ENCODE measurements around the gene FAM117A. TPM values are rescaled to one million over a fixed set of nuclear protein-coding genes. Genes with fewer than 3 reads are reported as not detected.

FAM117A gene
- total RNA-seq, 6 donors from 2014 or later: 15.1 to 22.0 (median 18.2) TPM

- Histone ChIP-seq H3K4me1 (peaks cover 4 to 13% (median 7%) of the 10 kb centered on the region in 4 donors), H3K4me3 (no peak overlapping the region), H3K36me3 (peaks cover 6 to 19% (median 15%) of the 10 kb centered on the region in 4 donors), H3K27ac (peak overlapping the region in 2 of 4 donors; percentile 42 to 59), H3K9me3 (no peaks in the 10 kb centered on the region), H3K27me3 (no peaks in the 10 kb centered on the region)
- TF ChIP-seq CTCF (IDR thresholded peaks at IDR 0.05): no peak
- TF ChIP-seq EP300 (IDR thresholded peaks at IDR 0.05): no peak
- TF ChIP-seq POLR2AphosphoS5 (IDR thresholded peaks at IDR 0.05): no peak
- no peak for TF ChIP-seq POLR2A (IDR thresholded peaks at IDR 0.05)
- peak; percentile 6 to 69 for ATAC-seq (ENCODE audit: low FRiP score in 2 of 2)
- peak in 1 of 2 donors; percentile 39 for DNase-seq
- 63 to 74% methylated on average over 8 of the region's 8 CpGs for WGBS, 2 donors
Observed at GRCh38 chr17:49696233-49696761, 67.6 kb downstream of the FAM117A start.

GRCh38 chr17:49695698-49696232 lies 68.2 kb downstream of the FAM117A start:
- H3K9me3 ChIP-seq: no peaks in the 10 kb centered on the region
- 38 to 47% methylated on average over 5 of the region's 5 CpGs for WGBS, 2 donors
- peak overlapping the region in 1 of 4 donors; percentile 42 for H3K27ac ChIP-seq
- H3K36me3 ChIP-seq: peaks cover 6 to 14% (median 10%) of the 10 kb centered on the region in 4 donors
- H3K27me3 ChIP-seq: no peaks in the 10 kb centered on the region
- H3K4me3 ChIP-seq: no peak overlapping the region
- DNase-seq (no peak), ATAC-seq (ENCODE audit: low FRiP score in 2 of 2) (no peak)
- TF ChIP-seq POLR2A (IDR thresholded peaks at IDR 0.05) (no peak), CTCF (IDR thresholded peaks at IDR 0.05) (no peak), POLR2AphosphoS5 (IDR thresholded peaks at IDR 0.05) (no peak), EP300 (IDR thresholded peaks at IDR 0.05) (no peak)
- peaks cover 4 to 16% (median 8%) of the 10 kb centered on the region in 4 donors for H3K4me1 ChIP-seq

- TF ChIP-seq CTCF (IDR thresholded peaks at IDR 0.05) (peak; percentile 80 to 93 (median 87)), EP300 (IDR thresholded peaks at IDR 0.05) (no peak)
- peaks cover 8 to 23% (median 13%) of the 10 kb centered on the region in 4 donors for H3K4me1 ChIP-seq
- H3K27me3 ChIP-seq: no peaks in the 10 kb centered on the region
- ATAC-seq (ENCODE audit: low FRiP score in 2 of 2) (peak; percentile 70 to 77), DNase-seq (peak in 1 of 2 donors; percentile 60)
- peaks cover 1 to 7% (median 3%) of the 10 kb centered on the region in 4 donors for H3K36me3 ChIP-seq
- WGBS, 2 donors: 32 to 37% methylated on average over 16 of the region's 16 CpGs
- H3K27ac ChIP-seq: peak overlapping the region in 1 of 4 donors; percentile 52
- H3K9me3 ChIP-seq: no peaks in the 10 kb centered on the region
- no peak overlapping the region for H3K4me3 ChIP-seq
Observed at GRCh38 chr17:49694847-49695697, 68.9 kb downstream of the FAM117A start.

GRCh38 chr17:49692751-49693150 lies 71.2 kb downstream of the FAM117A start:
- no peak for DNase-seq
- Histone ChIP-seq H3K27me3 (no peaks in the 10 kb centered on the region), H3K36me3 (no peaks in the 10 kb centered on the region), H3K27ac (no peak overlapping the region), H3K4me3 (no peak overlapping the region), H3K4me1 (peaks cover 23 to 46% (median 36%) of the 10 kb centered on the region in 4 donors), H3K9me3 (no peaks in the 10 kb centered on the region)
- no peak for ATAC-seq (ENCODE audit: low FRiP score in 2 of 2)
- TF ChIP-seq POLR2AphosphoS5 (IDR thresholded peaks at IDR 0.05) (no peak), CTCF (IDR thresholded peaks at IDR 0.05) (no peak), EP300 (IDR thresholded peaks at IDR 0.05) (no peak), POLR2A (IDR thresholded peaks at IDR 0.05) (no peak)
- 87 to 89% methylated on average over 4 of the region's 4 CpGs for WGBS, 2 donors

All from upper lobe of left lung (tissue), 6 donors.